ENCODE measurements around the gene CYBC1.

DNA sequence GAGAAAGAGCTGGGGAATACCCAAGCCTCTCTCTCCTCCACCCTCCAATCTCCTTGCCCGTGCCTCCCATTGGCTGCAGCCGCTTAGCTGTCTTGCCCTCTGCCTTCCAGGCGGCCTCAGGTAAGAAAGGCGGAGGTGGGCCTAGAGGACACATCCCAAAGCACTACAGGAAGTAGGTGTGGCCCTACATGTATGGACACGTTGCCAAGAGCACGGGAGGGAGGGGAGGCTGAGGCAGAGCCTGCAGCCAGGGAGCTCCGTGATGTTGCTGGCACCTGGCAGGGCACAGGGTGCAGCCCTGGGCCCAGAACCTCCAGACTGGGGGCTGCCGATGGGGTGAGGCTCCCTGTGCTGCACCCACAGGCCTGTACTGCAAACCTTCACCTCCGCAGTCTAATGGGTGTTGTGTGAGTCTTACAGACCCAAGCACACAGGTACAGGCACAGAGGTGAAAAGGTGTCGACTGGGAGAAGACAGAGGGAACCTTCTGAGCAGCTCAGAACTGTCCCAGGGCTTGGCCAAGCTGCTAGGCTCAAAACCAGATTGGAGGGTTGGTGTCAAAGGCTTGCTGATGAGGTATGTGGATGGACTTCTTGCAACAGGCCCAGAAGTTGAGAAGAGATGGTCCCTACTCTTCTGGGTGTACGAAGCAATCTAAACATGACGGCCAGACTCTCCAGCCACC, 45.4 kb upstream of the CYBC1 start:
- TF ChIP-seq POLR2A (IDR thresholded peaks at IDR 0.05), result no peak
- TF ChIP-seq, protein P1, sequence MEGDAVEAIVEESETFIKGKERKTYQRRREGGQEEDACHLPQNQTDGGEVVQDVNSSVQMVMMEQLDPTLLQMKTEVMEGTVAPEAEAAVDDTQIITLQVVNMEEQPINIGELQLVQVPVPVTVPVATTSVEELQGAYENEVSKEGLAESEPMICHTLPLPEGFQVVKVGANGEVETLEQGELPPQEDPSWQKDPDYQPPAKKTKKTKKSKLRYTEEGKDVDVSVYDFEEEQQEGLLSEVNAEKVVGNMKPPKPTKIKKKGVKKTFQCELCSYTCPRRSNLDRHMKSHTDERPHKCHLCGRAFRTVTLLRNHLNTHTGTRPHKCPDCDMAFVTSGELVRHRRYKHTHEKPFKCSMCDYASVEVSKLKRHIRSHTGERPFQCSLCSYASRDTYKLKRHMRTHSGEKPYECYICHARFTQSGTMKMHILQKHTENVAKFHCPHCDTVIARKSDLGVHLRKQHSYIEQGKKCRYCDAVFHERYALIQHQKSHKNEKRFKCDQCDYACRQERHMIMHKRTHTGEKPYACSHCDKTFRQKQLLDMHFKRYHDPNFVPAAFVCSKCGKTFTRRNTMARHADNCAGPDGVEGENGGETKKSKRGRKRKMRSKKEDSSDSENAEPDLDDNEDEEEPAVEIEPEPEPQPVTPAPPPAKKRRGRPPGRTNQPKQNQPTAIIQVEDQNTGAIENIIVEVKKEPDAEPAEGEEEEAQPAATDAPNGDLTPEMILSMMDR (IDR thresholded peaks at IDR 0.05 in 4 of 5, conservative IDR thresholded peaks at IDR 0.05 in 1 of 5), result no peak
